Measurements from ENCODE around the gene GLIS1. TPM values are rescaled to one million over a fixed set of nuclear protein-coding genes. Genes with fewer than 3 reads are reported as not detected.
A peak's percentile ranks its signal among the peaks of the same experiment; 100 is the strongest.

The GLIS1 gene
- total RNA-seq, 2 donors from 2014 or later, result 0.20 to 0.22 TPM

GRCh38 chr1:53685272-53686051, 53.5 kb downstream of the GLIS1 start:
- Histone ChIP-seq H3K4me3 (no peak overlapping the region), H3K27me3 (peaks cover 0 to 4% of the 10 kb centered on the region in 2 donors), H3K4me1 (peaks cover 0 to 8% of the 10 kb centered on the region in 2 donors), H3K9me3 (no peaks in the 10 kb centered on the region), H3K27ac (no peak overlapping the region), H3K36me3 (no peaks in the 10 kb centered on the region)
- no peak for TF ChIP-seq CTCF (IDR thresholded peaks at IDR 0.05)
- no peak for DNase-seq (ENCODE audit: low spot score)

DNA sequence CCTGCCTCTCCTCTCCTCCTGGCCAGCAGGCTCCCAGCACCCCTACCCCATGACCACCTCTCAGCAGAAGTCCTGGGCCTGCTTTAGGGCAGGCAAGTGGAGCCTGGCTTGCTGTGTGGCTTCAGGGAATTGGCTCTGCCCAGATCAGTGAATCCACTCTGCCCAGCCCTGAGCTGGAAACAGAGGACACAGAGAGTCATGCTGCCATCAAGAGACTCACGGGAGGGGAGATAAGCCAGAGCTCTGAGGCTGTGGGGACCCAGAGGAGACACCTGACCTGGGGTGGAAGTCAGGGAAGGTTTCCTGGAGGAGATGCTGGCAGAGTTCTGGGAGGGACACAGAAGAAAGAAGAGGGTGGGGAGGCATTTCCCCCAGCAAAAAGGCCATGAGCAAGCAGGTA, 54.2 kb downstream of the GLIS1 start:
- peaks cover 0 to 4% of the 10 kb centered on the region in 2 donors for H3K27me3 ChIP-seq
- DNase-seq (ENCODE audit: low spot score), result no peak
- no peak overlapping the region for H3K27ac ChIP-seq
- H3K9me3 ChIP-seq, result no peaks in the 10 kb centered on the region
- peaks cover 0 to 8% of the 10 kb centered on the region in 2 donors for H3K4me1 ChIP-seq
- no peaks in the 10 kb centered on the region for H3K36me3 ChIP-seq
- TF ChIP-seq CTCF (IDR thresholded peaks at IDR 0.05), result no peak
- H3K4me3 ChIP-seq, result no peak overlapping the region

DNA sequence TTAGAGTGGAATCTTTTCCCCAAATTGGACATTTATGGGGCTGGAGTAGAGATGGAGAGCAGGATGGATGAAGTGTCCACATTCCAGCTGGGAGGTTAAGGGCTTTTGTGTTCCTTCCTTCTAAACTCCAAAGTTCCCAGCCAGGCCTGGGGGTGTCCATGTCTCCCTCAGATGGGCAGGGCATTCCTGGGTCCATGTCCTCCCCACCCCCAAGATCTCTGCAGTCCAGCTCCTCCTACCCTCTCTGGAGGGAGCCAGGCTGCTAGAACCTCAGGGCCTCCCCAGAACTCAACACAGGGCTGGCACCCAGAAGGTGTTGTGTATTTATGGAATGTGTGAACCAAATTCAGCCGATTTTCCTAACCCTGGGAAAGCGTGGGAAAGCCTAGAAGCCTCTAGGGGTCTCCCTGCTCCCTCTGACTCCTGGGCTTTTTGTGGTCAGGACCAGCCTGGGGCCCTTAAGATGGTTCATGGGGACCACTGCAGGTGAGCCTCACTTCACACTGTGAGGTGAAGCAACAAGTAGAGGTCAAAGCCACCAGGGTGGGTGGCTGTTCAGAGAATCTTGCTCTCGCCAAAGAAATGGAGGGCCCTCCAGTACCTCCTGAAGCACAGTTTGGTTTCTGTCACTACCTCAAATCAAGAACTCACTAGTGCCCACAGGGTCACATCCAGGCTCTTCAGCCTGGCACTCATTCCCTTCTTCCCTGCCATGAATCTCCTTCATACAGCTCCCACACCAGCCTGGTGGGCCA, 54.8 kb downstream of the GLIS1 start:
- Histone ChIP-seq H3K27me3 (peaks cover 0 to 4% of the 10 kb centered on the region in 2 donors), H3K36me3 (no peaks in the 10 kb centered on the region), H3K4me3 (no peak overlapping the region), H3K4me1 (peaks cover 0 to 8% of the 10 kb centered on the region in 2 donors), H3K27ac (no peak overlapping the region), H3K9me3 (no peaks in the 10 kb centered on the region)
- no peak for TF ChIP-seq CTCF (IDR thresholded peaks at IDR 0.05)
- DNase-seq (ENCODE audit: low spot score), result no peak

DNA sequence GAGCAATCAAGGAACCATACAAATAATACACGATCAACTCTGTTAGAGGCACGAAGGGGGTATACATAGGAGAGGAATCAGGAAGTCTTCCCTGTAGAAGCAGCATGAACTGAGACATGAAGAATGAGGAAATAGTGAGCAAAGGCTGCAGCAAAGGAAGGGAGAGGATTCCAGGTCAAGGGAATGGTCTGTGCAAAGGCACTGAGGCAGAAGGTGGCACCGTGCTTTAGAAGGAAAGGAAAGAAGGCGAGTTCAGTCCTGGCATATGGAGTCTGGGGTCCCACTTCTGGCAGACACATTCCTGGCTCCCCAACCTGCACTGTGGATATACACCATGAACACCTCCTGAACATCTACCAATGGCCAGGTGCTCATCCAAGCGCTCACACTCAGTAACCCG, 56.1 kb downstream of the GLIS1 start:
- no peak for DNase-seq (ENCODE audit: low spot score)
- peaks cover 0 to 4% of the 10 kb centered on the region in 2 donors for H3K27me3 ChIP-seq

GRCh38 chr1:53681977-53682685, 56.8 kb downstream of the GLIS1 start:
- Histone ChIP-seq H3K27ac (no peak overlapping the region), H3K4me1 (peaks cover 0 to 8% of the 10 kb centered on the region in 2 donors), H3K9me3 (no peaks in the 10 kb centered on the region), H3K27me3 (peaks cover 0 to 4% of the 10 kb centered on the region in 2 donors), H3K4me3 (no peak overlapping the region), H3K36me3 (no peaks in the 10 kb centered on the region)
- DNase-seq (ENCODE audit: low spot score), result no peak
- TF ChIP-seq CTCF (IDR thresholded peaks at IDR 0.05), result peak in 1 of 2 donors; percentile 52

More for the DNA sequence above, 56.1 kb downstream of the GLIS1 start:
- peaks cover 0 to 8% of the 10 kb centered on the region in 2 donors for H3K4me1 ChIP-seq
- H3K4me3 ChIP-seq, result no peak overlapping the region
- H3K36me3 ChIP-seq, result no peaks in the 10 kb centered on the region
- H3K9me3 ChIP-seq, result no peaks in the 10 kb centered on the region
- H3K27ac ChIP-seq, result no peak overlapping the region
- no peak for TF ChIP-seq CTCF (IDR thresholded peaks at IDR 0.05)
